ENCODE results near the gene ITGA1. TPM values are rescaled to one million over a fixed set of nuclear protein-coding genes. Genes with fewer than 3 reads are reported as not detected.
A peak's percentile ranks its signal among the peaks of the same experiment; 100 is the strongest.

ITGA1 gene
- total RNA-seq, 4 donors from 2014 or later: 9.3 to 88.9 (median 17.6) TPM

DNA sequence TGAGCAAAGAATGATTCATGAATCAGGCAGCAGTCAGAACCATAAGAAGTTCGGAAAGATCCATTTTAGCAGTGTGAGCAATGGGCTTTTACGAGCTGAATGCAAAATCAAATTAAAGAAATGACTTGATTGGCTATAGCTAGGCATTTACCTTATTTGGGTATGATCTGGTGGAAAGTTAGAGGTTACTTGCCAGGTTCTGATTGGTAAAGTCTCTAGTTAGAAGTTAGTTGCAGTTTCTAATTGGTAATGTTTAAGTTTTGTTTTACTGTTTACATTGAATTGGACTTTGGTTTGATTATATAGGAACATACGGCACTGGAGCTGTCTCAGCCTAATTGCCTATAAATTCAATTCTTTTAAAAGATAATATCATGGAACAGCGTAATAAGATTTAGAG lies 97.9 kb downstream of the ITGA1 start:
- H3K27ac ChIP-seq: no peak overlapping the region
- no peak for TF ChIP-seq POLR2A (IDR thresholded peaks at IDR 0.05)
- TF ChIP-seq, protein P1, sequence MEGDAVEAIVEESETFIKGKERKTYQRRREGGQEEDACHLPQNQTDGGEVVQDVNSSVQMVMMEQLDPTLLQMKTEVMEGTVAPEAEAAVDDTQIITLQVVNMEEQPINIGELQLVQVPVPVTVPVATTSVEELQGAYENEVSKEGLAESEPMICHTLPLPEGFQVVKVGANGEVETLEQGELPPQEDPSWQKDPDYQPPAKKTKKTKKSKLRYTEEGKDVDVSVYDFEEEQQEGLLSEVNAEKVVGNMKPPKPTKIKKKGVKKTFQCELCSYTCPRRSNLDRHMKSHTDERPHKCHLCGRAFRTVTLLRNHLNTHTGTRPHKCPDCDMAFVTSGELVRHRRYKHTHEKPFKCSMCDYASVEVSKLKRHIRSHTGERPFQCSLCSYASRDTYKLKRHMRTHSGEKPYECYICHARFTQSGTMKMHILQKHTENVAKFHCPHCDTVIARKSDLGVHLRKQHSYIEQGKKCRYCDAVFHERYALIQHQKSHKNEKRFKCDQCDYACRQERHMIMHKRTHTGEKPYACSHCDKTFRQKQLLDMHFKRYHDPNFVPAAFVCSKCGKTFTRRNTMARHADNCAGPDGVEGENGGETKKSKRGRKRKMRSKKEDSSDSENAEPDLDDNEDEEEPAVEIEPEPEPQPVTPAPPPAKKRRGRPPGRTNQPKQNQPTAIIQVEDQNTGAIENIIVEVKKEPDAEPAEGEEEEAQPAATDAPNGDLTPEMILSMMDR (IDR thresholded peaks at IDR 0.05): no peak
- no peaks in the 10 kb centered on the region for H3K4me1 ChIP-seq
- peaks cover 0 to 23% (median 0%) of the 10 kb centered on the region in 3 donors for H3K36me3 ChIP-seq
- no peak for DNase-seq
- H3K4me3 ChIP-seq: no peak overlapping the region
- H3K27me3 ChIP-seq: no peaks in the 10 kb centered on the region
- intact Hi-C loops (cut with DNase I): no loop called here
- 89 to 95% methylated on average over 4 of the region's 4 CpGs for WGBS, 2 donors
- H3K9me3 ChIP-seq: no peaks in the 10 kb centered on the region

DNA sequence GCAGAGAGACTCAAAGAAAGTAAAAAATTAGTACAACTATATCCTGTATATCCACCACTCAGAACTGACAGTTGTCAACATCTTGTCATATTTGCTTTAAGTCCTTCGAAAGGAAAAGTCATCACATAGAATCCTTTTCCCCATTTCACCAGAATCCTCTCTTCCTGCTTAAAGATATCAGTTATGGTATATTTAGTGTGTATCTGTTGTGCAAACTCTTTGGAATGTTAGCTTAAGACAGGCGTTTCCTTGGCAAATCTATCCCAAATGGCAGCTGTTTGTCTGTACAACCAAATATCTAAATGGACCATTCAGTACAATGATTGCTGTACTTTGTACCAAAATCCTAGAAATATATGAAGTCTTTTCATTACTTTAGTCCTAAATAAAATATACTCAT lies 98.5 kb downstream of the ITGA1 start:
- WGBS, 2 donors: 62 to 76% methylated on average over 2 of the region's 2 CpGs
- H3K36me3 ChIP-seq: peaks cover 0 to 23% (median 0%) of the 10 kb centered on the region in 3 donors
- TF ChIP-seq, protein P1 (IDR thresholded peaks at IDR 0.05): no peak
- TF ChIP-seq POLR2A (IDR thresholded peaks at IDR 0.05): no peak
- intact Hi-C loops (cut with DNase I): no loop called here
- no peak overlapping the region for H3K27ac ChIP-seq
- H3K9me3 ChIP-seq: no peaks in the 10 kb centered on the region
- no peak overlapping the region for H3K4me3 ChIP-seq
- no peaks in the 10 kb centered on the region for H3K4me1 ChIP-seq
- DNase-seq: no peak
- H3K27me3 ChIP-seq: no peaks in the 10 kb centered on the region

DNA sequence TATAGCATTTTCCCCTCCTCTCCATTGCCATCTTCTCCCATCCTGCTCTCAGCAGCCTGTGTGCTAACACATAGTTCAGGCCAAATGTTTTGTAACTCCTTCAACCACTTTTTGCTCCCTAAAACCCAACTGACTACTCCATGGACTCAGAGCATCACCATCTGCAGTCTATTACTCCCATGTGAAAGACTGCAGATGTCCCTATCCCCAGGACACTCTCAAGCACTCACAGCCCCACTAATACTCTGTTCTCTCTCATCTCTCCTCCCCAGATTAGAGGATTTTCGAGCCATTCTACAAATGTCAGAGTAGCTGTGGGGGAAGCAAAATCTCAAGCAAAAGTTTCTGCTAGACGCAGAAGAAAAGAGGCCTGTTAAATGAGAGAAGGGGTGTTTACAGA lies 99.3 kb downstream of the ITGA1 start:
- intact Hi-C loops (cut with DNase I): no loop called here
- H3K4me1 ChIP-seq: peaks cover 0 to 3% (median 1%) of the 10 kb centered on the region in 3 donors
- TF ChIP-seq, protein P1 (IDR thresholded peaks at IDR 0.05): no peak
- no peak for TF ChIP-seq POLR2A (IDR thresholded peaks at IDR 0.05)
- no peak for DNase-seq
- WGBS, 2 donors: 69 to 70% methylated on average over 2 of the region's 2 CpGs
- no peaks in the 10 kb centered on the region for H3K27me3 ChIP-seq
- peaks cover 0 to 23% (median 0%) of the 10 kb centered on the region in 3 donors for H3K36me3 ChIP-seq
- no peak overlapping the region for H3K4me3 ChIP-seq
- H3K27ac ChIP-seq: no peak overlapping the region
- no peaks in the 10 kb centered on the region for H3K9me3 ChIP-seq

GRCh38 chr5:52888363-52888762 lies 100.6 kb downstream of the ITGA1 start:
- TF ChIP-seq POLR2A (IDR thresholded peaks at IDR 0.05): no peak
- TF ChIP-seq, protein P1 (IDR thresholded peaks at IDR 0.05): no peak
- intact Hi-C loops (cut with DNase I): no loop called here
- H3K27ac ChIP-seq: no peak overlapping the region
- no peaks in the 10 kb centered on the region for H3K9me3 ChIP-seq
- DNase-seq: no peak
- peaks cover 0 to 23% (median 0%) of the 10 kb centered on the region in 3 donors for H3K36me3 ChIP-seq
- WGBS, 2 donors: 68 to 75% methylated on average over 5 of the region's 5 CpGs
- H3K27me3 ChIP-seq: no peaks in the 10 kb centered on the region
- no peak overlapping the region for H3K4me3 ChIP-seq
- H3K4me1 ChIP-seq: peaks cover 0 to 16% (median 5%) of the 10 kb centered on the region in 3 donors

GRCh38 chr5:52892242-52892878 lies 104.6 kb downstream of the ITGA1 start:
- H3K4me3 ChIP-seq: no peak overlapping the region
- no peaks in the 10 kb centered on the region for H3K9me3 ChIP-seq
- H3K4me1 ChIP-seq: peaks cover 0 to 48% (median 17%) of the 10 kb centered on the region in 3 donors
- H3K27ac ChIP-seq: peak overlapping the region in 3 of 4 donors; percentile 7 to 75 (median 50)
- WGBS, 2 donors: 50% methylated on average over 6 of the region's 6 CpGs
- no peak for DNase-seq
- peaks cover 0 to 18% (median 0%) of the 10 kb centered on the region in 3 donors for H3K36me3 ChIP-seq
- intact Hi-C loops (cut with DNase I): no loop called here
- TF ChIP-seq, protein P1 (IDR thresholded peaks at IDR 0.05): no peak
- TF ChIP-seq POLR2A (IDR thresholded peaks at IDR 0.05): no peak
- no peaks in the 10 kb centered on the region for H3K27me3 ChIP-seq
